ENCODE results near the gene B4GALT5. TPM values are rescaled to one million over a fixed set of nuclear protein-coding genes. Genes with fewer than 3 reads are reported as not detected.
"Not testable (repeated sequence)": the region's sequence is repeated elsewhere in the genome, so short reads cannot be mapped to it uniquely, and the experiment has no call there.

B4GALT5 gene
- total and polyA plus RNA-seq, 7 donors, result 17.1 to 46.0 (median 21.4) TPM

- 56 to 57% methylated on average over 2 of the region's 2 CpGs for WGBS, 2 donors
- TF ChIP-seq, protein P1, sequence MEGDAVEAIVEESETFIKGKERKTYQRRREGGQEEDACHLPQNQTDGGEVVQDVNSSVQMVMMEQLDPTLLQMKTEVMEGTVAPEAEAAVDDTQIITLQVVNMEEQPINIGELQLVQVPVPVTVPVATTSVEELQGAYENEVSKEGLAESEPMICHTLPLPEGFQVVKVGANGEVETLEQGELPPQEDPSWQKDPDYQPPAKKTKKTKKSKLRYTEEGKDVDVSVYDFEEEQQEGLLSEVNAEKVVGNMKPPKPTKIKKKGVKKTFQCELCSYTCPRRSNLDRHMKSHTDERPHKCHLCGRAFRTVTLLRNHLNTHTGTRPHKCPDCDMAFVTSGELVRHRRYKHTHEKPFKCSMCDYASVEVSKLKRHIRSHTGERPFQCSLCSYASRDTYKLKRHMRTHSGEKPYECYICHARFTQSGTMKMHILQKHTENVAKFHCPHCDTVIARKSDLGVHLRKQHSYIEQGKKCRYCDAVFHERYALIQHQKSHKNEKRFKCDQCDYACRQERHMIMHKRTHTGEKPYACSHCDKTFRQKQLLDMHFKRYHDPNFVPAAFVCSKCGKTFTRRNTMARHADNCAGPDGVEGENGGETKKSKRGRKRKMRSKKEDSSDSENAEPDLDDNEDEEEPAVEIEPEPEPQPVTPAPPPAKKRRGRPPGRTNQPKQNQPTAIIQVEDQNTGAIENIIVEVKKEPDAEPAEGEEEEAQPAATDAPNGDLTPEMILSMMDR (IDR thresholded peaks at IDR 0.05), result no peak
- TF ChIP-seq POLR2AphosphoS5 (IDR thresholded peaks at IDR 0.05) (no peak), EP300 (IDR thresholded peaks at IDR 0.05) (no peak), POLR2A (IDR thresholded peaks at IDR 0.05) (no peak)
- Histone ChIP-seq H3K4me1 (peaks cover 0 to 90% (median 70%) of the 10 kb centered on the region in 4 donors), H3K4me3 (no peak overlapping the region), H3K36me3 (no peaks in the 10 kb centered on the region), H3K9me3 (no peaks in the 10 kb centered on the region), H3K27ac (no peak overlapping the region), H3K27me3 (no peaks in the 10 kb centered on the region)
- DNase-seq, result no peak
- intact Hi-C loops (cut with DNase I), result no loop called here
These were observed 41.5 kb downstream of the B4GALT5 start for GRCh38 chr20:49672096-49672664.

DNA sequence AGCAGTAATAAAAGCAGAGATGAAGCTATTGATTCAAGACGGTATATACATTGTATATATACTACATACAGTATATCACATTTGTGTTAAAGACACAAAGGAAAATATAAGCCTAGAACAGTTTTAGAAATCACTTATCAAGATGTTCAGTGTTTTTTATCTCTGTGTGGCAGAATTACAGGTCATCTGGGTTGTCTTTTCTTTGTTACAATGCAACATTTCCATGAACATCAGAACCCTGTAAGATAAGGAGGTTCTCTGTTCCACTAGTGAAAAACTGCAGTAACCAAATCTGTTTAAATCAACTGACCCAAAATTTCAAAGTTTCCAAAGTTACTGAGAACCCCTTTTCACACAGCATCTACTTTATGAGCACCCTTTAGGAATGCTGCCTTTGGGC is 42.2 kb downstream of the B4GALT5 start:
- Histone ChIP-seq H3K27me3 (no peaks in the 10 kb centered on the region), H3K27ac (no peak overlapping the region), H3K4me1 (peaks cover 0 to 86% (median 69%) of the 10 kb centered on the region in 4 donors), H3K4me3 (no peak overlapping the region), H3K36me3 (no peaks in the 10 kb centered on the region), H3K9me3 (no peaks in the 10 kb centered on the region)
- DNase-seq, result no peak
- intact Hi-C loops (cut with DNase I), result no loop called here
- TF ChIP-seq, protein P1 (IDR thresholded peaks at IDR 0.05), result no peak
- no peak for TF ChIP-seq EP300 (IDR thresholded peaks at IDR 0.05)
- TF ChIP-seq POLR2AphosphoS5 (IDR thresholded peaks at IDR 0.05), result no peak
- no peak for TF ChIP-seq POLR2A (IDR thresholded peaks at IDR 0.05)
- 0 to 66% methylated on average over 1 of the region's 1 CpG for WGBS, 2 donors

- Histone ChIP-seq H3K9me3 (no peaks in the 10 kb centered on the region), H3K4me3 (no peak overlapping the region), H3K27ac (no peak overlapping the region), H3K27me3 (no peaks in the 10 kb centered on the region), H3K4me1 (peaks cover 0 to 82% (median 56%) of the 10 kb centered on the region in 4 donors), H3K36me3 (no peaks in the 10 kb centered on the region)
- DNase-seq, result no peak
- intact Hi-C loops (cut with DNase I), result no loop called here
- TF ChIP-seq POLR2AphosphoS5 (IDR thresholded peaks at IDR 0.05) (no peak), EP300 (IDR thresholded peaks at IDR 0.05) (no peak), POLR2A (IDR thresholded peaks at IDR 0.05) (no peak)
- TF ChIP-seq, protein P1 (IDR thresholded peaks at IDR 0.05), result no peak
- WGBS, 2 donors, result 59% methylated on average over 7 of the region's 7 CpGs
These were observed 44.0 kb downstream of the B4GALT5 start for GRCh38 chr20:49669601-49670189.

GRCh38 chr20:49668878-49669195 is 44.8 kb downstream of the B4GALT5 start:
- intact Hi-C loops (cut with DNase I); DNase-seq; H3K27me3 ChIP-seq; H3K9me3 ChIP-seq; H3K27ac ChIP-seq; H3K36me3 ChIP-seq; H3K4me3 ChIP-seq: not testable (repeated sequence)
- peaks cover 0 to 75% (median 51%) of the 10 kb centered on the region in 4 donors for H3K4me1 ChIP-seq
- 74 to 85% methylated on average over 2 of the region's 2 CpGs for WGBS, 2 donors

- Histone ChIP-seq H3K36me3 (no peaks in the 10 kb centered on the region), H3K27me3 (no peaks in the 10 kb centered on the region), H3K4me3 (no peak overlapping the region), H3K4me1 (peaks cover 0 to 70% (median 51%) of the 10 kb centered on the region in 4 donors), H3K9me3 (no peaks in the 10 kb centered on the region), H3K27ac (no peak overlapping the region)
- DNase-seq, result no peak
- intact Hi-C loops (cut with DNase I), result no loop called here
- 74 to 87% methylated on average over 12 of the region's 12 CpGs for WGBS, 2 donors
- TF ChIP-seq POLR2A (IDR thresholded peaks at IDR 0.05), result no peak
- no peak for TF ChIP-seq POLR2AphosphoS5 (IDR thresholded peaks at IDR 0.05)
These were observed 45.3 kb downstream of the B4GALT5 start for GRCh38 chr20:49668181-49668877.
